Endothelial cell of umbilical vein (primary cell): Measurements from ENCODE around the gene TOMM5. TPM values are rescaled to one million over a fixed set of nuclear protein-coding genes. Genes with fewer than 3 reads are reported as not detected.

Experiments
- BruUV-seq: library from RNA; stranded (reverse); fragments of 400-500 nt; replicated peaks from 2 replicates; lab custom pipeline; 2021; lab: Mats Ljungman, UMichigan
- CTCF ChIA-PET: fragments of 300-600, 350-600 bp; sonication (Branson Sonifier 250); formaldehyde crosslinking; loops from one replicate; lab custom pipeline; 2021; ENCODE audit warnings: antibody characterized with exemption, inconsistent platforms; lab: Charles Lee
- POLR2A ChIA-PET: fragments of 300-600, 350-600 bp; sonication (Branson Sonifier 250); formaldehyde crosslinking; loops from one replicate; lab custom pipeline; 2021; ENCODE audit warnings: antibody characterized with exemption, inconsistent platforms; lab: Charles Lee
- DNase-seq: peaks from one replicate; pipeline ENCODE4 v3.0.0-alpha.2; 2011; ENCODE audit warnings: low read depth, low spot score
- FAIRE-seq: peaks from 2 replicates; lab custom pipeline; 2011; peaks lifted over from hg19 to GRCh38; lab: Jason Lieb, UNC
- H2AFZ ChIP-seq: 2 replicates; pipeline ENCODE4 v1.6.0; 2012; ENCODE audit warnings: low read depth, low read length, control low read depth, inconsistent platforms
- H3K27ac ChIP-seq: 2 replicates; pipeline ENCODE4 v1.5.1; 2011; ENCODE audit warnings: low read depth, mild to moderate bottlenecking, control low read depth, low read length, moderate library complexity; ENCODE audit not compliant: insufficient read depth
- H3K27me3 ChIP-seq, 2 experiments: 2 replicates each; pipeline versions ENCODE4 v1.6.0 to v1.6.1; 2011; ENCODE audit warnings: low read length in 2 of 2, mixed read lengths in 1 of 2; ENCODE audit not compliant: control insufficient read depth in 2 of 2, insufficient read depth in 2 of 2
- H3K36me3 ChIP-seq, 2 experiments: 2 replicates in 1 of 2; 3 replicates in 1 of 2; pipeline ENCODE4 v1.5.1; 2011; ENCODE audit warnings: low read length in 2 of 2, mild to moderate bottlenecking in 1 of 2, moderate library complexity in 1 of 2; ENCODE audit not compliant: control insufficient read depth in 2 of 2, insufficient read depth in 2 of 2; ENCODE audit errors: extremely low read depth in 1 of 2
- H3K4me1 ChIP-seq: 3 replicates; pipeline ENCODE4 v1.5.1; 2011; ENCODE audit warnings: mild to moderate bottlenecking, low read length; ENCODE audit not compliant: control insufficient read depth, insufficient read depth; ENCODE audit errors: extremely low read depth
- H3K4me2 ChIP-seq: 2 replicates; pipeline ENCODE4 v1.6.1; 2011; ENCODE audit warnings: low read length, control low read depth, mixed read lengths; ENCODE audit not compliant: insufficient read depth
- H3K4me3 ChIP-seq, 3 experiments: fragments of 200-600 bp in 1 of 3; sonication (generic), shearing (Covaris generic) in 1 of 3; replicated peaks in 1 of 3; 2 replicates each; pipeline ENCODE4 v1.5.1; 2011 to 2016; ENCODE audit warnings: control low read depth in 3 of 3, low read length in 3 of 3, mild to moderate bottlenecking in 2 of 3, inconsistent platforms in 1 of 3, low read depth in 1 of 3, moderate library complexity in 1 of 3; ENCODE audit not compliant: insufficient read depth in 1 of 3
- H3K79me2 ChIP-seq: 2 replicates; pipeline ENCODE4 v1.6.0; 2012; ENCODE audit warnings: low read length, inconsistent platforms; ENCODE audit not compliant: control insufficient read depth, insufficient read depth
- H3K9ac ChIP-seq: replicated peaks from 2 replicates; pipeline ENCODE3; 2011; ENCODE audit warnings: low read length, control low read depth; ENCODE audit not compliant: insufficient read depth; ENCODE audit errors: extremely low read depth
- H3K9me1 ChIP-seq: replicated peaks from 3 replicates; pipeline ENCODE4 v1.6.0; 2011; ENCODE audit warnings: mild to moderate bottlenecking, low read length; ENCODE audit not compliant: control insufficient read depth, insufficient read depth; ENCODE audit errors: extremely low read depth
- H3K9me3 ChIP-seq: replicated peaks from 2 replicates; pipeline ENCODE4 v1.5.1; 2012; ENCODE audit warnings: low read length, inconsistent platforms; ENCODE audit not compliant: control insufficient read depth, insufficient read depth
- H4K20me1 ChIP-seq: replicated peaks from 2 replicates; pipeline ENCODE3; 2011; ENCODE audit warnings: mild to moderate bottlenecking, low read length; ENCODE audit not compliant: control insufficient read depth, insufficient read depth; ENCODE audit errors: extremely low read depth
- EZH2 ChIP-seq: IDR thresholded peaks from 2 replicates; pipeline ENCODE4 v1.6.1; 2012; ENCODE audit warnings: borderline replicate concordance, low read depth, mild to moderate bottlenecking, moderate library complexity, low read length, inconsistent platforms; ENCODE audit not compliant: severe bottlenecking
- FOS ChIP-seq: IDR thresholded peaks from 2 replicates; pipeline ENCODE4 v1.6.1; 2011; ENCODE audit warnings: mild to moderate bottlenecking, low read length, moderate library complexity, borderline replicate concordance; ENCODE audit not compliant: insufficient read depth
- GATA2 ChIP-seq: IDR thresholded peaks from 2 replicates; pipeline ENCODE4 v1.7.0; 2011; ENCODE audit warnings: low read depth, mild to moderate bottlenecking, moderate library complexity, mixed read lengths, low read length; ENCODE audit not compliant: insufficient read length, insufficient read depth
- JUN ChIP-seq: IDR thresholded peaks from 2 replicates; pipeline ENCODE4 v1.6.1; 2011; ENCODE audit warnings: borderline replicate concordance, low read depth; ENCODE audit not compliant: insufficient read length, insufficient read depth
- MAX ChIP-seq: IDR thresholded peaks from 2 replicates; pipeline ENCODE4 v1.6.1; 2011; ENCODE audit not compliant: insufficient read depth, insufficient read length
- MYC ChIP-seq: IDR thresholded peaks from one replicate; pipeline ENCODE4 v1.6.1; 2011; ENCODE audit warnings: mild to moderate bottlenecking, low read depth, low read length
- POLR2A ChIP-seq: IDR thresholded peaks from 2 replicates; pipeline ENCODE4 v1.6.1; 2012; ENCODE audit warnings: low read depth, mild to moderate bottlenecking, control low read depth, low read length
- POLR2AphosphoS5 ChIP-seq: IDR thresholded peaks from 2 replicates; pipeline ENCODE4 v1.6.1; 2012; ENCODE audit warnings: low read depth, mild to moderate bottlenecking, control low read depth, low read length, moderate library complexity; ENCODE audit not compliant: insufficient read depth
- dilution Hi-C: fragments of 300-500 bp; cut with MboI; formaldehyde crosslinking; loops from one replicate; pipeline ENCODE4 v1.15.0; 2019; ENCODE audit warnings: low sequenced_read_pairs; ENCODE audit not compliant: extremely low pct_ligation_motif_present
- intact Hi-C: fragments of 100-400 bp; cut with micrococcal nuclease; formaldehyde crosslinking; loops from one replicate; pipeline ENCODE4 v1.10.0; 2022
- polyA plus RNA-seq, 4 experiments: library from polyadenylated mRNA; depleted of rRNA in 3 of 4; stranded (reverse) in 3 of 4; unstranded in 1 of 4; fragments of >200 nt; gene quantifications; 2 replicates each; pipeline versions ENCODE4 v1.2.1 to v1.2.3, GENCODE V29; 2011 to 2012; ENCODE audit warnings: missing spikeins in 1 of 4
- total RNA-seq: library from RNA; stranded (reverse); gene quantifications from 2 replicates; pipeline ENCODE4 v1.2.3, GENCODE V29; 2021
- TF ChIP-seq, protein P1 (sequence below), 2 donors: IDR thresholded peaks; 1 replicate in 1 of 2; 2 replicates in 1 of 2; pipeline ENCODE4 v1.5.1; 2011; ENCODE audit warnings: low read length in 2 of 2, mild to moderate bottlenecking in 2 of 2, moderate library complexity in 2 of 2, control low read depth in 1 of 2, inconsistent platforms in 1 of 2, low read depth in 1 of 2; ENCODE audit not compliant: insufficient read depth in 1 of 2; ENCODE audit errors: extremely low read depth in 1 of 2

TOMM5 gene
- total and polyA plus RNA-seq, 2 donors (not counting 3 experiments of a cell fraction or from before 2014, with no cell fraction given) = 122 to 147 TPM

DNA sequence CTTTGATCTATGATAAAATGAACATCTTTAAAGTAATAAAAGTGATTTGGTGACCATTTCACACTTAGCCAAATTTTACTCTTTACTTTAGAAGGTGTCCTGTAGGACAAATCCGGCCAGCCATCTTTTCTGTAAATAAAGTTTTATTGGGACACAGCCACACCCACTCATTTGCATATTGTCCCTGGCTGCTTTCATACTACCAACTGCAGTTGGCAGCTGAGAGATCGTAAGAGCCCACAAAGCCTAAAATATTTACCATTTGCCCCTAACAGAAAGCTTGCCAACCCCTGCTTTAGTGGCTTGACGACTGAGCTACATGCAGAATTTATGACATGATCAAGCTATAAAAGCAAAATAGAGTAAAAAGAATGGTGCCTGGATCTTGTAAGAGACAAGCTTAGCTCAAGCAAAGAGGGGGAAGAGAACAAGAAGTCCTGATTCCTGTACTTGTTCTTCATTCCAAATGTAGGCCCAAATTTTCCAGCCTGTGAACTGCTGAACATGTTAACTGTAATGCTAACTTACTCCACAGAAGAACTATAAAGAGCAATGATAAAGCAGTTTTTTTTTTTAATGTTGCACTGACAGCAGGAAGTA lies 8.8 kb downstream of the TOMM5 start:
- intact Hi-C loops = loop anchor here (2.0 to 10.0 kb wide), 3 partner anchors 101 to 201 kb away; partner anchors contain the start of genes EXOSC3 and TRMT10B
- CTCF ChIA-PET = interaction anchor here (1.4 kb wide), 2 partner anchors 9 to 102 kb away, joined by 5 to 6 read pairs; partner anchors contain the start of gene TOMM5

More for the DNA sequence above, 8.8 kb downstream of the TOMM5 start:
- FAIRE-seq (no peak), DNase-seq (no peak)
- Histone ChIP-seq H3K4me1 (no peaks in the 10 kb centered on the region), H3K4me2 (no peak overlapping the region), H2AFZ (no peak overlapping the region), H3K9me1 (no peaks in the 10 kb centered on the region), H3K27me3 (no peaks in the 10 kb centered on the region), H3K79me2 (peaks cover 60% of the 10 kb centered on the region), H4K20me1 (no peaks in the 10 kb centered on the region), H3K4me3 (no peak overlapping the region), H3K27ac (no peak overlapping the region), H3K36me3 (peaks cover 13 to 32% of the 10 kb centered on the region in 2 experiments), H3K9me3 (no peaks in the 10 kb centered on the region), H3K9ac (no peak overlapping the region)
- TF ChIP-seq MYC (no peak), FOS (no peak), GATA2 (no peak), POLR2AphosphoS5 (no peak), EZH2 (no peak), POLR2A (no peak), JUN (no peak), MAX (no peak)
- TF ChIP-seq, protein P1, sequence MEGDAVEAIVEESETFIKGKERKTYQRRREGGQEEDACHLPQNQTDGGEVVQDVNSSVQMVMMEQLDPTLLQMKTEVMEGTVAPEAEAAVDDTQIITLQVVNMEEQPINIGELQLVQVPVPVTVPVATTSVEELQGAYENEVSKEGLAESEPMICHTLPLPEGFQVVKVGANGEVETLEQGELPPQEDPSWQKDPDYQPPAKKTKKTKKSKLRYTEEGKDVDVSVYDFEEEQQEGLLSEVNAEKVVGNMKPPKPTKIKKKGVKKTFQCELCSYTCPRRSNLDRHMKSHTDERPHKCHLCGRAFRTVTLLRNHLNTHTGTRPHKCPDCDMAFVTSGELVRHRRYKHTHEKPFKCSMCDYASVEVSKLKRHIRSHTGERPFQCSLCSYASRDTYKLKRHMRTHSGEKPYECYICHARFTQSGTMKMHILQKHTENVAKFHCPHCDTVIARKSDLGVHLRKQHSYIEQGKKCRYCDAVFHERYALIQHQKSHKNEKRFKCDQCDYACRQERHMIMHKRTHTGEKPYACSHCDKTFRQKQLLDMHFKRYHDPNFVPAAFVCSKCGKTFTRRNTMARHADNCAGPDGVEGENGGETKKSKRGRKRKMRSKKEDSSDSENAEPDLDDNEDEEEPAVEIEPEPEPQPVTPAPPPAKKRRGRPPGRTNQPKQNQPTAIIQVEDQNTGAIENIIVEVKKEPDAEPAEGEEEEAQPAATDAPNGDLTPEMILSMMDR (IDR thresholded peaks at IDR 0.05; ENCODE audit: extremely low read depth in 1 of 2, insufficient read depth in 1 of 2, low read depth in 1 of 2, low read length in 2 of 2) = no peak
- dilution Hi-C loops = no loop called here
- POLR2A ChIA-PET = interaction anchor here (0.6 kb wide), 1 partner anchor 17 kb away, joined by 3 read pairs; no protein-coding TSS in a partner anchor
- no TSS peak for BruUV-seq
